ENCODE measurements around the gene CDH4.

CDH4 gene

DNA sequence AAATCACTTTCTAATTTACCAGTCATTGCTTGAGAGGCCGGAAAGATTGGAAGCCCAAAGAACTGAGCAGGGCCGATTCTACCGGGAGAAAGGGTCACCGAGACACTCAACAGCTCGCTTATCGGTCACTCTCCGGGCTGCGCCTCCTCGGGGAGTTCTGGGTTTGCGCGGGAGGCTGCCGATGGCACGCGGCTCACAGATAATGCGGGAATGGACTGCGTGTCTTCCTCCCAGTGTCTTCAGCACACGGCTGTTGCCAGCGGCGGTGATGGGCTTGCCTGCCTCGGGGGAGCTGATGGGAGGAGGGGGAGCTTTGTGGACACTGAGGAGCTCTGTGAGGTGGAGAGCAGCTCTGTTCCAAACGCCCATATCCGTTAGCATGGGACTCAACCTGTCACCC lies 314.6 kb downstream of the CDH4 start:
- no peak for DNase-seq

DNA sequence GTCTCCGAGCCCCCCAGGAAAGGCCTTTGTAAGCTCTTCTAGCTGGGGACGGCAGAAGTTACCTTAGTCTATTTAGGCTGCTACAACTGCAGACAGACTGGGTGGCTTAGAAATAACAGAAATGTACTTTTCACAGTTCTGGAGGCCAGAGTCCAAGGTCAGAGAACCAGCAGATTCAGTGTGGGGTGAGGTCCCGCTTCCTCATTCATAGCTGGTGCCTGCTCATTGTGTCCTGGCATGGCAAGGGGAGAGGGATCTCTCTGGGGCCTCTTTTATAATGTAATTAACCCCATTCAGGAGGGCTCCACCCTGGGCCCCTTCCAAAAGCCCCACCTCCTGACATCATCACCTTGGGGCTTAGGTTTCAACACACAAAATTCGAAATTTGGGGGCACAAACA lies 315.1 kb downstream of the CDH4 start:
- DNase-seq = no peak

DNA sequence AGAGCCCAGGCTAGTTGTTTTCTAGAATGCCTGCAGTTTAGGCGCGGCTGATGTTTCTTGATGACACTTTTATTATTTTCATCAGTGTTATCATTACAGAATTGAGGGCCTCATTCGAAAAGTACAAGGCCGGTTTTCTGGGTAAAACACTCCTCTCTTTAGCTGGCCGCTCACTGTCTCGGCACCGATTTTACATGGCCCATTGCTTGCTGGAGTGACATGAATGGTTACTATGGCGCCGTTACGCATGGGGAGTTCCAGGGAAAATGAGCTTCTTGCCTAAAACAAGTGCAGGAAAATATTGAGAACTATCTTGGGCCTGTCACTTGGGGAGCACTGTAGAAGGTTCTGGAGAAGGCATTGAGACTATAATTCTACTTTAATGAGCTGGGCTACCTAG lies 317.8 kb downstream of the CDH4 start:
- no peak for DNase-seq

DNA sequence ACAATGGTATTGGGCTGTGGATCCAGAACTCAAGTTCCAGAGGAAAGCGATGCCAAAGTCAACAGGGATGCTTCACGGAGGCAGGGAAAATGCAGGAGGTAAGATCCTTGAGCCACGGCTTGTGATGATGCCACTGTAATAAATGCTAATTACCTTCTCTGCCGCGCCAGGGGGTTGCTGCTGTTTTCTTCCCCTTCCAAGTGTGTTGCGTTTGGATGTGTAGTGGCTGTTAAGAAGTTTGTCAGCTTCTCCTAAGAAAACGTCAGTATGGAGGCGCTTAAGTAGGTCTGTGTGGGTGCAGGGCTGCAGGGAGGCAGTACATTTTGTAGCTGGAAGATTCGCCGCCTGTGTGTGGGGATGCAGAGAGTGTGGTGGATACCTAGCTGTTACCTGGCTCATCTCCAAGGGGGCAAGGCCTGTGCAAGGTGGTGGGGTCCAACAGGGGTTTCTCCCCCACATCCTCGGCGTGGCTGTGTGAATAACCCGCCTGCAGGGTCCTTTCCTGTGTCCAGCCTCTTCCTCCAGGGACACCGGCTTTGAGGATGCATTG lies 318.7 kb downstream of the CDH4 start:
- no peak for DNase-seq

DNA sequence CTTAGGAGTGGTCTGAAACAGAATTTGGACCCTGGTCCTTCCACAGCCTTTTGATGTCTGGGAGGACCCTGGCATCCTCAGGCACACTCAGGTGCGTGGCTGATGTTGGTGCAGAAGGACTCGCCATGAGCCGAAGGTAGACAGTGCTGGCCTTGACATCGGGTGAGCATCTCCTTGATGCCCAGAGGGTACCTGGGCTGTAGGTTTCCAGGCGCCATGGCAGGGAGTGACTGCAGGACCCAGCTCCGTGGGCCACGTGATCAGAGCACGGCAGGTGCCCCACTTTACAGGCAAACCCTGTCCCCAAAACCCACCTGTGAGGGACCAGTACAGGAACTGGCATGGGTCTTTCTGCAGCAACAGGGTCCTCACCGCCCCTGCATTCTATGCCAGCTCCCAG lies 319.2 kb downstream of the CDH4 start:
- DNase-seq = no peak

DNA sequence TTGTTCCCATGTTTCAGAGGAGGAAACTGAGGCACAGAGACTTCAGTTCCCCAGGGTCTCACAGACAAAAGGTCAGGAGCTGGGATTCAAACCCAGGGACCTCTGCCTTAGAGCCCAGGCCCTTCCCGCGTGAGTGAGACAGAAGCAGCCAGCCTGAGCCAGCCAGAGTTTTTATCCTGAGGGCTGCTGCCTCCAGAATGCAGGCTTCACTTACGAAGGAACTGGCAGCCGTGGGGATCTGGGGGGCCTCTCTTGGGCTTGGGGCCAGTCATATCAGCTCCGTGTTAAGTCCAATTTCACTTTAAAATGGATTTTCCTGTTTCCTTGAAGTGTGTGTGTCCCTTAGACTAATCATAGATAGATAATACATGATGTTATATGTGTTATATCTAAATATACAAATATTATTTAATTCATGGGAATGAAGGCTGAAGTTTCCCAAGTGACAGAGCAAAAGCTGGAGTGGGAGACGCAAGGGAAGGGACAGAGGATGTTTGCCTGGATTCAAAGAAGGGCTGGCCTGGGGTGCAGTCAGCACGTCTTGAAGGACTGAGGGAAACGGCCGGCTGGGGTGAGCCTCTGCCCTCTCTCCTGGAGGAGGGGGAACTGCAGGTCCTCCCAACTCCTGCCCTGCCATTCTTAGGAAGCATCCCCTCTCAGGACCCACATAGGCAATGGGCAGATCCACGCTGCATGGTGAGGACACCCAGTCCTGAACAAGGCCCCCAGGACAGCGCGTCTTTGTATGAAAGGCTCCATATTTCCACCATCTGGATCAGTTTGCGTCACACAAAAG lies 320.1 kb downstream of the CDH4 start:
- no peak for DNase-seq

DNA sequence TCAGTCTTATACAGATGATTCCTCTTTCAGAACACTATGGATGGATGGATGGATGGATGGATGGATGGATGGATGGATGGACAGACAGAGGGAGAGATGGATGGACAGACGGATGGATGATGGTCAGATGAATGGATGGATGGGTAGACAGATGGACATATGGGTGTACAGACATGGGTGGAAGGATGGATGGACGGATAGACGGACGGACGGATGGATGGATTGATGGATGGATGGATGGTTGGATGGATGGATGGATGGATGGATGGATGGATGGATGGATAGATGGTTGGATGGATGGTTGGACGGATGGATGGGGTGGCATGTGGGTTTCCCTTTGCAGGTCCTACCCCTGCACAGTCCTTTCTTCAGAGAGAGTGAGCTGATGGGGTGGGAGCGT lies 320.7 kb downstream of the CDH4 start:
- no peak for DNase-seq

DNA sequence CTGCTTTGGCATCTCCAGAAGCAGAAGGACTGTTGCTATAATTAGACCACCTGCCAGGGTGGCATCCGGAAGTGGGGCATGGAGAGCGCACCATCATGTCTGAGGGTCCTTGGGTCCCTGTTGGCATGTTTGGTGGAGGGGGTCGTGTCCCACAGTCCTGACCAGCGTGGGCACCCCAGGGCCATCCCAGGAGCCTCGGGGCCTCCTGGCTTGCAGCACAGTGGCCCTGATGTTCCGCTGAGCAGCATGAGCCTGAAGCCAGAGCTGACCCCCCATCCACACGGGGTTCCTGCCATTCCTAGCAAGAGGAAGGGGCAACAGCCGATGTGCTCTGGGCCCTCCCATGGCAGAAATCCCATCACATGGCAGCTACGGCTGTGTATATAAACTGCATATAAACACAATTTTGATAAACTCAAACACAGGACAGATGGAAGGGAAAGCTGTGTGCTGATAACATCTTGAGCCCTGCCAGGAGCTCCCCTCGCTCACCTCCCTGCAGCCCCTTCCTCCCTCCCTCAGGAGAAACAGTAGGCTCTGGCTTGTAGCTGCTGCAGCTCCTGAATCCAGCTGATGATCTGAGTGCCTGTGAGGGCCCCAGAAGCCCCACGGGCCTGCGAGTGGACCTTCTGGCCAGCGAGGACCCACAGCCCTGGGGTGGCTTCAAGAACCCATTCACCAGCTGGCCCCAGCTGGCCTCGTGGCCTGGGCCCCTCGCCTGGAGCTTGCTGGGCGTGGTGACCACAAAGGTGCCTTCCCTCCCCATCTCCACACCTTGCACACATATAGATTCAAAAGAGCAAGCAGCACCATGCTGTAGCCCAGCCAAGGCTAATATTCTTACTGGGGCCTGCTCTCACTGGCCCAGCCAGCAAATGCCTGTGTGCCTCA lies 321.6 kb downstream of the CDH4 start:
- DNase-seq = no peak

DNA sequence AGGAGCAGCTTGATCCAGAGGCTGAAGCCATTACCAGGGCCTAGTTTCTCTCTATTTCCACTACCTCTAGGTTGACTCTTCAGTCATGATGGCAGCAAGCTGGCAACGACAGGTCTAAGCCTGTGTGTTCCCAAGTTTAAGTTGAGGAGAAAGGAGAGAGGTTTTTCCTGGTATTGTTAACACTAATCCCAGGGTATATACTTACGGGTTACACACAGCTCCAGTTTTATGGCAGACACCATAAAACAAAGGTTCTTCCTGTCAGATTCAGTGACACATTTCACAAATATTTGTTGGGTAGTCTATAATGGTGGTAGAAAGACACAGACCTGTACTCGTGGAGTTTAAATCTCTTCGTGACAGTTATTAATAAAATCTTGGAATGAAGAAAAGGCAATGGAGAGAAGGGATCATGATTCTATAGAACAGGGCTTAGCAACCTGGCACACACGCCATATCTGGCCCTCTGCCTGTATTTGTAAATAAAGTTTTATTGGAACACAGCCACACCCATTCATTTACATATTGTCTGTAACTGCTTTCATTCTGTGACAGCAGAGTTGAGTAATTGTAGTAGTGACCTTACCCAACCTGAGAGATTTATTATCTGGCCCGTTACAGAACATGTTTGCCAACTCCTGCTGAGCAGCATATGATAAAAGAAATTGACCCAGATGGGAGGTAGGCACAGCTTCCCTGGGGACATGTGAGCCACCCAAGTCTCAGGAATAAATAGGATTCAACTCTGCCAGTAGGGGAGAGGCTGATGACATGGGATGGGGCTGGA lies 323.3 kb downstream of the CDH4 start:
- DNase-seq = no peak

DNA sequence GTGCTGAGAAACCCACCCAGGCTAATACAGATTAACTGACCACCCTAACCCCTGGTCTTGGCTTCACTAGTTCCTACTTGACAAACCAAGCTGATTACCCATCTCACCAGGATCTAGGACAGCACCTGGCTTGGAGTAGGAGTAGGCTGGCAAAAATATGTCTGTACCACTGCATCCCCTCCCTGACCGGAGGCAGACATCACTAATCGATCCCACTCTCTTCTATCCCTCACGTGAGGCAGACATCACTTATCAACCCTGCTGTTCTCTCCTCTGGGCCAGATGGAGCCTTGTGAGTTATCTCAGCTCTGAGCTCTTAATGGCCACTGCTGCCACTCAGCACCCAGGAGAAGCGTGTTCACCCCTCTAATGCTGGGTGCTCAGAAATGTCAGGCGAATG lies 324.3 kb downstream of the CDH4 start:
- DNase-seq = no peak

DNA sequence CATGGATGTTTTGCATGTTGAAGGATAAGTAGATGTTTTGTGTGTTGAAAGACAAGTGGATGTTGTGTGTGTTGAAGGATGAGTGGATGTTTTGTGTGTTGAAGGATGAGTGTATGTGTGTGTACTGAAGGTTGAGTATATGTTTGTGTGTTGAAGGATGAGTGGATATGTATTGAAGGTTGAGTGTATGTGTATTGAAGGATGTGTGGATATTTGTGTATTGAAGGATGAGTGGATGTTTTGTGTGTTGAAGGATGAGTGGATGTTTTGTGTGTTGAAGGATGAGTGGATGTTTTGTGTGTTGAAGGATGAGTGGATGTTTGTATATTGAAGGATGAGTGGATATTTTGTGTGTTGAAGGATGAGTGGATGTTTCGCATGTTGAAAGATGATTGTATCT lies 325.0 kb downstream of the CDH4 start:
- no peak for DNase-seq

DNA sequence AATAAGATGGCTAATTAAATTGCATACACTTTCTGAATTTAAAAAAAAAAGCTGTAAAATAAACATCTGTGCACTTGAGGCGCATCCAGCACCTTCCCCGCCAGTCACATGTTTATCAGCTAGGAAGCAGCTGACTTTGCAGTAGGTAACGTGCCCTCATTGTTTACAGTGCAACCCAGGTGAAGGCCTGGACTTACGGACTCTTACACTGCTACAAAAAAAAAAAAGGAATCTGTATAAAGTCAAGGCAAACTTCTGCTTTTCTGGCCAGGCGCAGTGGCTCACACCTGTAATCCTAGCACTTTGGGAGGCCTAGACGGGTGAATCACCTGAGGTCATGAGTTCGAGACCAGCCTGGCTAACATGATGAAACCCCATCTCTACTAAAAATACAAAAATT lies 327.8 kb downstream of the CDH4 start:
- DNase-seq = no peak

DNA sequence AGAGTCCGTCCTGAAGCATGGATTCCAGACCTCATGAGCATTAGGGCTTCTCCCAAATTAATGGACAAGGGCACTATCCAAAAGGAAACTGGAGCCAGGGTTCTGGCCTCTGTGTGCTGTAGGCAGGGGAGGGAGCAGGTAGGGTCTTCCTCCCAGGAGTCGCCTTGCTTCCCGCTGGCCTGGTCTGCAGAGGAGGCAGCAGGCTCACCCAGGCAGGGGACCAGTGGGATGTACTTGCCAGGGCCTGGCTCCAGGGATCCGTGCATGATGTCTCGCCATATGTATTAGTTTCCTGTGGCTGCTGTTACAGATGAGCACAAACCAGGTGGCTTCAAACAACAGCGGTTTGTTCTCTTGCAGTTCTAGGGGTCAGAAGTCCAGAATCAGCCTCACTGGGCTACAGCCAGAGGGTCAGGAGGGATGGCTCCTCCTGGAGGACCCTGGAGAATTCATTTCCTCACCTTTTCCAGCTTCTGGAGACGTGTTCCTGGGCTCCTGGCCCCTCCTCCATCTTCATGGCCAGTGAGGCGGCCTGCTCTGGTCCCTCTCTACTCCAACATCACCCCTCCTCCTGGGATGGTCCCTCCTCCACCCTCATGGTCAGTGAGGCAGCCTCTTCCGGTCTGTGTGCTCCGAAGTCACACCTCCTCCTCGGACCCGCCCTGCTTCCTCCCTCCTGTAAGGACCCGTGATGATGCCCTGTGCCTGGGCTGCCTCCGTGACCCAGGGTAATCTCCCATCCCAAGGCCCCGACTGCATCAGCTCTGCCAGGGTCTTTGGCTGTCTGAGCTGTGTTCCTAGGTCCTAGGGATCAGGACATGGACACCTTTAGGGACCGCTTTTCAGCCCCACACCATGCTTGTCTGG lies 329.1 kb downstream of the CDH4 start:
- DNase-seq = no peak

DNA sequence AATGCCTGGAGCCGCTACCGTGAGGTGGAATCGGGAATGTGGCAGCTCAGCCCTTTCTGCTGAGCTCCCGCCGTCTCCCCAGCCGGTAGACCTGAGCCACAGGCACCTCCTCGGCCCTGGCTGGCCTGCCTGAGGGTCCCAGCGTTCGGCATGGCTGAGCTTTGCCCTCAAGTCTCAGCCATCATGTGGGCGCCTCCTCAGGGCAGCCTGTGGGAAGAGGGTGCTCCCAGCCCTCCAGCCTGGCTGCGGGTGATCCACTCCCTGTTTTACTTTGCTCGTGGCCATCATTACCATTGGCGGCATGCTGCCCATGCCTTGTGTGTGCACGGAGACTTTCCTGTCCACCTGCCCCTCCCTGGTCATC lies 329.7 kb downstream of the CDH4 start:
- DNase-seq = no peak

DNA sequence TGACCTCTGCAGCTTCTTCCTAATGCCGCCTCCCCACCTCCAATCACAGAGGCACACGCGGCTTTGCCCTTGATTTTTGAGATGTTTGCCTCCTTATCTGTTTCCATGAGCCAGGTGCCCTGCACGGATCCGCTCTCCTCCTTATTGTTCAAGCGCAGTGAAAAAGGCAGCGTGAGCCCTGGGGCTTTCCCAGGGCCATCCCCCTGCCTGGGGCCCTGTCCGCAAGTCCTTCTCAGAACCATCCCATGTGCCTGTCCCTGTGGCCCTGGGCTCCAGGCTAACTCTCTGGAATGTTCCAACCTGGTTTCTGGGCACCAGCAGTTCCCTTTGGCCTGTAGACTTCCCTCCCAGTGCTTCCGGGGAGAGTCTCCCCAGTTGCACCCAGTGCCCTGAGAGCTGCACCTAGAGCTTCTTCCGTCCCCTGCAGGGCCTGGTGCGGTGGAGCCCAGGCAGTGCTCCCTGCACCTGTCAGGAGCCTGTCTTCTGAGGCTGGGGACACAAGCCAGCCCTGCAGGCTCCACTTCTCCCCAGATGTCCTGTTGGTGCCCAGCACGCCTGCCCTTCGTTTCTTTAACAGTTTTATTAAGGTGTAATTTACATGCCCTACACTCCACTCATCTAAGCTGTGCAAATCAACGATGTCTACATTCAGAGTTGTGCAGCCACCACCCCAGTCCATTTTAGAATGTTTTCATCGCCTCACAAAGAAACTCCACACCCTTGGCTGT lies 330.3 kb downstream of the CDH4 start:
- no peak for DNase-seq

DNA sequence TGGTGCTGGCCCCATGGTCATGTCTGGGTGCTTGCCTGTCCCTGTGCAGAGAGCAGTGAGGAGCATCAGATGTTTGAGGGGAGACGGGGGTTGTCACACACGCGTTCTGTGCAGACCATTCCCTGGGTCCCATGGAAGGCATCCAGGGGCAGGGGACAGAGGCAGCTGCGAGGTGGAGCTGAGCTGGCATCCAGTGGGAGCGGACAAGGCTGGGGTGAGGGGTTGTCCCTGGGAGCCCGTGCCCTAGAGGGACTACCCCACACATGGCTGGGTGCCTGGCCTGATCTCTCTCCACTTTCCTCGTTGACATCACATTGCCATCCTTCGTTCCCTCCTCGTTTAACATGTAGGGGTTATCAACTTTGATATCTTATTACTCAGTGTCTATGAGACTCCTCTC lies 331.3 kb downstream of the CDH4 start:
- DNase-seq = no peak

DNA sequence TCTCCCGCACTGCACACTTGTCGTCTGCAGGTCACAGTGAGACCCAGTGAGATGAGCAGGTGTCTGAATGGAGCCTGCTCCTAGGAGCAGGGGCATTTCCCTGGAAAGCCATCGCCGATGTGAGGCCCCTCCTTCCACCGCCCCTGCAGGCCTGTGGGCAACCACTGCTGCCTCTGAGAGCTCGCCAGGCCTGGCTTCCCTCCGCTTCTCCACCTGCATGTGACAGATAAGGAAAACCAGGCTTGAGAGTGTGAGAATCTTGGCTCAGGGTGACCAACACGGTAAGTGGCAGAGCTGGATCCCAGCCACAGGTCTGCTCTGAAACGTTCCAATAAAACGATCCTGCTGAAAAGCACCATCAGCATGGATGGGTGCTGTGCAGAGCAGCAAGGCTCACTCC lies 332.8 kb downstream of the CDH4 start:
- no peak for DNase-seq

DNA sequence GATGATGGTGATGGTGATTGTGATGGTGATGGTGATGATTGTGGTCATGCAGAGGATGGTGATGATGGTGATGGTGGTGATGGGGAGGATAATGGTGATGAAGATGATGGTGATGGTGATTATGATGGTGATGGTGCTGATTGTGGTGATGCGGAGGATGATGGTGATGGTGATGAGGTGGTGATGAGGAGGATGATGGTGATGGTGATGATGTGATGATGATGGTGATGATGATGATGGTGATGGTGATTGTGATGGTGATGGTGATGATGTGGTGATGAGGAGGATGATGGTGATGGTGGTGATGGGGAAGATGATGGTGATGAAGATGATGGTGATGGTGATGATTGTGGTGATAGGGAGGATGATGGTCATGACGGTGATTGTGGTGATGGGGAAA lies 333.7 kb downstream of the CDH4 start:
- DNase-seq = no peak

DNA sequence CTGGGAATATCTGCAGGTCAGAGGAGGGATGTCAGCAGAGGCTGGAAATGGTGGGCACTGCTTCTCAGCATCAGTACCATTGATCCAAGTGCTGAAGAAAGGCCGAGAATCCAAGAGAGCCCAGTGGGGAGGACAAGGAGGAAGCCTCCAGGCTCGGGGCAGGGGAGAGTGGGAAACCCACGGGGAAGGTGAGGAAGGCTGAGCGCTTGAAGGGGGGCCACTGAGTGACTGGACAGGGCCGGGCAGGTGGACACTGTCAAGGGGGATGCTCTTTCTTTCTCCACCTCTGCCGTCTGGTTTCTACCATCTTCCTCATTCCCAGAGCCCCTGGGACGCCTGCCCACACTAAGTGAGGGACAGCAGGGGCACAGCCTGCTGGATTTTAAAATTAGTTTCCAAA lies 335.0 kb downstream of the CDH4 start:
- no peak for DNase-seq

DNA sequence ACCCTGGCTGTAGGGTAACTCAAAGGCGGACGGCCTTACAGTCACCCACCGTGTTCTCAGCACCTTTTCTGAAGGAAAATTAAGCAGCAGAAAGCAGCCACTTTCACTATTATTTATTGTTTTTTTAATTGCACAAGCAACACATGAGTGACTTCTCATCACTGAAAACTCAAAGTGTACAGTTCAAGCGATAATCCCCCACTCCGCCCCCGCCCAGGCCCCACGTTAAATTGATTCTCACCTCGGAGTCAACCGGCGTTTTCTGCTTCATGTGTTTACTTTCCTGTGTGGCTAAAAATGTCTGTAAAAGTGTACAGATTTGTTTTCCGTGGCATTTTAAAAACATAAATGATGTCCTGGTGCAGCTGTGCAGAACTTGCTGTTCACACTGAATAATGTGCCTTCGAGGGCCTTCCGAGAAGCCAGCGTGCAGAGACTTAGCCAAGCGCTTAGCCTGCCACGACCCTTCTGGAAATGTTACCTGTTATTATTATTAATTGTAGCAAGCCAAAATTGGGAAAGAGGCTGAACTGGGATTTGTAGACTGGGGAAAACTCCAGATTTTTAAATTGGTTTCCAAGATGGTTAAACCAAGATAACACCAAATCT lies 335.7 kb downstream of the CDH4 start:
- no peak for DNase-seq
